ENCODE data around the gene TFF1.

TFF1 gene

DNA sequence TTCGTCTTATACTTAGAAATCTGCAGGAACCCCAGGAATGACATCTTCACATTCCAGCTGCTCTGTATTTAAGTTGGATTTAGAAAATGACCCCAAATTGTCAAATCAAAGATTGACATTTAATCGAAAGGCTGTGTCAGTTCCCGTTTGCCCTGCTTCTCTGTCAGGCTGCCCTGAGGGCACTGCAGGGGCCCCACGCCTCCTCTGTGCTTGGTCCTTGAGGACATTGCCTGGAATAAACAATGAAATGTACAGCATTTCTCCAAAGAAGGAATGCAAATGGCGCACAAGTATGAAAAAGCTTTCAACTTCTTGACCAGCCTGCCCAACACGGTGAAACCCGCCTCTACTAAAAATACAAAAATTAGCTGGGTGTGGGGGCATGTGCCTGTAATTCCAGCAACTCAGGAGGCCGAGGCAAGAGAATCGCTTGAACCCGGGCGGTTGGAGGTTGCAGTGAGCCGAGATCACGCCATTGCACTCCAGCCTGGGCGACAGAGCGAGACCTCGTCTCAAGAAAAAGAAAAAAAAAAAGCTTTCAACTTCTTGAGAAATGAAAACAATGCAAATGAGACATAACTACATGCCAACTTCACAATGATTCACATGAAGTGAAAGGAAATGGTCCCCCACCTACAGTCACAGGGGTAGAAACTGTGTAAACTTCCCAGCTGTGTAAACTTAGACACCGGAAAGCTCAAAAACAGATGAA is 26.6 kb upstream of the TFF1 start:
- H3K4me1 ChIP-seq (ENCODE audit: low read length) = peaks cover 20% of the 10 kb centered on the region
- peaks cover 88% of the 10 kb centered on the region for H3K27me3 ChIP-seq (replicated peaks; ENCODE audit: insufficient read depth, low read length)
- no peaks in the 10 kb centered on the region for H3K9me2 ChIP-seq (replicated peaks; ENCODE audit: insufficient read depth, low read length)
- H3K4me3 ChIP-seq (ENCODE audit: low read length) = no peak overlapping the region
- TF ChIP-seq EZH2phosphoT487 (IDR thresholded peaks at IDR 0.05; ENCODE audit: low read length) = no peak
- TF ChIP-seq EZH2 (optimal IDR thresholded peaks at IDR 0.05; ENCODE audit: low read depth, low read length) = no peak
- TF ChIP-seq, protein P1, sequence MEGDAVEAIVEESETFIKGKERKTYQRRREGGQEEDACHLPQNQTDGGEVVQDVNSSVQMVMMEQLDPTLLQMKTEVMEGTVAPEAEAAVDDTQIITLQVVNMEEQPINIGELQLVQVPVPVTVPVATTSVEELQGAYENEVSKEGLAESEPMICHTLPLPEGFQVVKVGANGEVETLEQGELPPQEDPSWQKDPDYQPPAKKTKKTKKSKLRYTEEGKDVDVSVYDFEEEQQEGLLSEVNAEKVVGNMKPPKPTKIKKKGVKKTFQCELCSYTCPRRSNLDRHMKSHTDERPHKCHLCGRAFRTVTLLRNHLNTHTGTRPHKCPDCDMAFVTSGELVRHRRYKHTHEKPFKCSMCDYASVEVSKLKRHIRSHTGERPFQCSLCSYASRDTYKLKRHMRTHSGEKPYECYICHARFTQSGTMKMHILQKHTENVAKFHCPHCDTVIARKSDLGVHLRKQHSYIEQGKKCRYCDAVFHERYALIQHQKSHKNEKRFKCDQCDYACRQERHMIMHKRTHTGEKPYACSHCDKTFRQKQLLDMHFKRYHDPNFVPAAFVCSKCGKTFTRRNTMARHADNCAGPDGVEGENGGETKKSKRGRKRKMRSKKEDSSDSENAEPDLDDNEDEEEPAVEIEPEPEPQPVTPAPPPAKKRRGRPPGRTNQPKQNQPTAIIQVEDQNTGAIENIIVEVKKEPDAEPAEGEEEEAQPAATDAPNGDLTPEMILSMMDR (IDR thresholded peaks at IDR 0.05; ENCODE audit: low read length) = no peak
- no peaks in the 10 kb centered on the region for H3K9me3 ChIP-seq (replicated peaks; ENCODE audit: insufficient read depth, low read length)
- H3K27ac ChIP-seq (ENCODE audit: low read length) = no peak overlapping the region
- no peak overlapping the region for H3K4me2 ChIP-seq (ENCODE audit: low read depth, low read length)
- no peak overlapping the region for H2AFZ ChIP-seq (ENCODE audit: low read length)
- no peak overlapping the region for H3K9ac ChIP-seq (ENCODE audit: low read length)
- H3K79me2 ChIP-seq (ENCODE audit: low read length) = no peaks in the 10 kb centered on the region
- H3K36me3 ChIP-seq (replicated peaks; ENCODE audit: insufficient read depth, low read length) = no peaks in the 10 kb centered on the region
- no peaks in the 10 kb centered on the region for H4K20me1 ChIP-seq (ENCODE audit: insufficient read depth, low read length)
- no peak for DNase-seq
- peaks cover 6% of the 10 kb centered on the region; the same call in 1 of the 2 replicates for H3F3A ChIP-seq (ENCODE audit: insufficient read depth, low read length)

DNA sequence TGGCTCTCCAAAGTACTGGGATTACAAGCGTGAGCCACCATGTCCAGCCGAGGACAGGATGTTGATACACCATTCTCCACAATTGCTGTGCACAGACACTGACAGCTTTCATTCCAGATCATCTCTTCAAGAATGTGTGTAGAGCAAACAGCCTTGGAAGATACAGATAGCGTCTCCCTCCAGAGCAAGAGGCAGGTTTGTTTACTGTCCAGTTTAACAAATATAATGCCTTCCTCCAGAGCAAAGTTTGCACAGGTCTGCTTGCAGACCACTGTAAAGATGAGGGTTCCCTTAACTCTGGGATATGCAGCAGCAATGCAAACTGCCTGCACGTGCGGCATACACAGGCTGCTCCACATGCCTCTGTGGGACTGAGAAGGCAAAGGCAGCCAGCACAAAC is 25.0 kb upstream of the TFF1 start:
- H2AFZ ChIP-seq (ENCODE audit: low read length) = no peak overlapping the region
- peaks cover 88% of the 10 kb centered on the region for H3K27me3 ChIP-seq (replicated peaks; ENCODE audit: insufficient read depth, low read length)
- no peak overlapping the region for H3K27ac ChIP-seq (ENCODE audit: low read length)
- no peak for TF ChIP-seq EZH2phosphoT487 (IDR thresholded peaks at IDR 0.05; ENCODE audit: low read length)
- no peak for TF ChIP-seq EZH2 (optimal IDR thresholded peaks at IDR 0.05; ENCODE audit: low read depth, low read length)
- TF ChIP-seq, protein P1 (IDR thresholded peaks at IDR 0.05; ENCODE audit: low read length) = no peak
- H3F3A ChIP-seq (ENCODE audit: insufficient read depth, low read length) = peaks cover 6% of the 10 kb centered on the region; the same call in 1 of the 2 replicates
- peaks cover 20% of the 10 kb centered on the region for H3K4me1 ChIP-seq (ENCODE audit: low read length)
- no peaks in the 10 kb centered on the region for H3K9me2 ChIP-seq (replicated peaks; ENCODE audit: insufficient read depth, low read length)
- H3K4me3 ChIP-seq (ENCODE audit: low read length) = no peak overlapping the region
- no peaks in the 10 kb centered on the region for H4K20me1 ChIP-seq (ENCODE audit: insufficient read depth, low read length)
- no peak for DNase-seq
- H3K36me3 ChIP-seq (replicated peaks; ENCODE audit: insufficient read depth, low read length) = no peaks in the 10 kb centered on the region
- no peaks in the 10 kb centered on the region for H3K9me3 ChIP-seq (replicated peaks; ENCODE audit: insufficient read depth, low read length)
- no peaks in the 10 kb centered on the region for H3K79me2 ChIP-seq (ENCODE audit: low read length)
- no peak overlapping the region for H3K9ac ChIP-seq (ENCODE audit: low read length)
- H3K4me2 ChIP-seq (ENCODE audit: low read depth, low read length) = no peak overlapping the region

DNA sequence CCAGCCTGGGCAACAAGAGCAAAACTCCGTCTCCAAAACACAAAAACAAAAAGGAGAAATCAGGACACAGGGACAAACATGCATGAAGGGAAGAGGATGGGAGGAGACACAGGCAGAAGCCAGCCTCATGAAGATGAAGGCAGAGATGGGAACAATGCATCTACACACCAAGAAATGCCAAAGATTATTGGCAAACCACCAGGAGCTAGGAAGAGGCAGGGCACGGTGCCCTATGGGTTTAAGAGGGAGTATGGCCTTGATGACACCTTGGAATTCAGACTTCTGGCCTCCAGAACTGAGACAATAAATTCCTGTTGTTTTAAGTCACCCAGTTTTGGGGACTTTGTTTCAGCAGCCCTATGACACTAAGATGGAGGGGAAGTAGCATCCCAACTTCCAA is 24.4 kb upstream of the TFF1 start:
- Histone ChIP-seq H3K36me3 (replicated peaks; ENCODE audit: insufficient read depth, low read length) (no peaks in the 10 kb centered on the region), H4K20me1 (ENCODE audit: insufficient read depth, low read length) (no peaks in the 10 kb centered on the region), H3K4me2 (ENCODE audit: low read depth, low read length) (no peak overlapping the region), H3F3A (ENCODE audit: insufficient read depth, low read length) (peaks cover 6% of the 10 kb centered on the region; the same call in 1 of the 2 replicates), H3K9me2 (replicated peaks; ENCODE audit: insufficient read depth, low read length) (no peaks in the 10 kb centered on the region), H3K27me3 (replicated peaks; ENCODE audit: insufficient read depth, low read length) (peaks cover 88% of the 10 kb centered on the region), H3K27ac (ENCODE audit: low read length) (no peak overlapping the region), H3K4me1 (ENCODE audit: low read length) (peaks cover 20% of the 10 kb centered on the region), H3K9ac (ENCODE audit: low read length) (no peak overlapping the region), H3K79me2 (ENCODE audit: low read length) (no peaks in the 10 kb centered on the region), H3K4me3 (ENCODE audit: low read length) (no peak overlapping the region), H3K9me3 (replicated peaks; ENCODE audit: insufficient read depth, low read length) (no peaks in the 10 kb centered on the region), H2AFZ (ENCODE audit: low read length) (no peak overlapping the region)
- no peak for TF ChIP-seq EZH2 (optimal IDR thresholded peaks at IDR 0.05; ENCODE audit: low read depth, low read length)
- no peak for DNase-seq

DNA sequence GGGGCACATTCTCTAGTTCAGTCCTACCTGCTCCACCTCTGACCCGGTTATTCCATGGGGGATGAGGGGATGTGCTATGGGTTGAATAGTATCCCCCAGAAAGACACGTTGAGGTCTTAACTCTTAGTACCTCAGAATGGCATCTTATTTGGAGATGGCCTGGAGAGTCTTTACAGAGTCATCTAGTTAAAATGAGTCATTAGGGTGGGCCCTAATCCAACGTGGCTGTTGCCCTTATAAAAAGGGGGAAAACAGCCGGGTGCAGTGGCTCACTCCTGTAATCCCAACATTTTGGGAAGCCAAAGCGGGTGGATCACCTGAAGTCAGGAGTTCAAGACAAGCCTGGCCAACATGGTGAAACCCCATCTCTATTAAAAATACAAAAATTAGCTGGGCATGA is 23.9 kb upstream of the TFF1 start:
- Histone ChIP-seq H3K79me2 (ENCODE audit: low read length) (no peaks in the 10 kb centered on the region), H3K9ac (ENCODE audit: low read length) (no peak overlapping the region), H2AFZ (ENCODE audit: low read length) (no peak overlapping the region), H3K9me3 (replicated peaks; ENCODE audit: insufficient read depth, low read length) (no peaks in the 10 kb centered on the region), H3K36me3 (replicated peaks; ENCODE audit: insufficient read depth, low read length) (no peaks in the 10 kb centered on the region), H3K4me1 (ENCODE audit: low read length) (peaks cover 20% of the 10 kb centered on the region), H3F3A (ENCODE audit: insufficient read depth, low read length) (peaks cover 6% of the 10 kb centered on the region; the same call in 1 of the 2 replicates), H4K20me1 (ENCODE audit: insufficient read depth, low read length) (no peaks in the 10 kb centered on the region), H3K9me2 (replicated peaks; ENCODE audit: insufficient read depth, low read length) (no peaks in the 10 kb centered on the region), H3K27me3 (replicated peaks; ENCODE audit: insufficient read depth, low read length) (peaks cover 88% of the 10 kb centered on the region), H3K27ac (ENCODE audit: low read length) (peak overlapping the region; percentile 41; the same call in 1 of the 2 replicates), H3K4me2 (ENCODE audit: low read depth, low read length) (peak overlapping the region; percentile 61), H3K4me3 (ENCODE audit: low read length) (no peak overlapping the region)
- no peak for DNase-seq
- TF ChIP-seq EZH2 (optimal IDR thresholded peaks at IDR 0.05; ENCODE audit: low read depth, low read length) (no peak), EZH2phosphoT487 (IDR thresholded peaks at IDR 0.05; ENCODE audit: low read length) (no peak)
- TF ChIP-seq, protein P1 (IDR thresholded peaks at IDR 0.05; ENCODE audit: low read length) = no peak
